MM.1S (cell line): ENCODE measurements around the gene DHTKD1.
"Not testable (repeated sequence)": the region's sequence is repeated elsewhere in the genome, so short reads cannot be mapped to it uniquely, and the experiment has no call there.

Experiments
- DNase-seq: peaks from one replicate; pipeline ENCODE4 v3.0.0-alpha.2; 2015
- H2AFZ ChIP-seq: fragments of 300-600 bp; sonication (generic); 2 replicates; pipeline ENCODE4 v1.6.0; 2016; ENCODE audit warnings: antibody characterized with exemption, low read length
- H3F3A ChIP-seq: fragments of 300-600 bp; sonication (generic); 2 replicates; pipeline ENCODE4 v1.6.1; 2016; ENCODE audit warnings: mild to moderate bottlenecking, antibody characterized with exemption, low read length, moderate library complexity, mixed read lengths; ENCODE audit not compliant: insufficient read depth
- H3K27ac ChIP-seq: fragments of 300-600 bp; sonication (generic); 2 replicates; pipeline ENCODE4 v1.5.1; 2016; ENCODE audit warnings: mild to moderate bottlenecking, low read length
- H3K27me3 ChIP-seq: fragments of 300-600 bp; sonication (generic); replicated peaks from 2 replicates; pipeline ENCODE4 v1.6.0; 2016; ENCODE audit warnings: low read length; ENCODE audit not compliant: insufficient read depth
- H3K36me3 ChIP-seq: fragments of 300-600 bp; sonication (generic); replicated peaks from 2 replicates; pipeline ENCODE4 v1.6.1; 2016; ENCODE audit warnings: mild to moderate bottlenecking, low read length, mixed read lengths; ENCODE audit not compliant: insufficient read depth
- H3K4me1 ChIP-seq: fragments of 300-600 bp; sonication (generic); 2 replicates; pipeline ENCODE4 v1.6.1; 2016; ENCODE audit warnings: low read length, mixed read lengths
- H3K4me2 ChIP-seq: fragments of 300-600 bp; sonication (generic); 2 replicates; pipeline ENCODE4 v1.6.0; 2016; ENCODE audit warnings: low read depth, low read length
- H3K4me3 ChIP-seq: fragments of 300-600 bp; sonication (generic); 2 replicates; pipeline ENCODE4 v1.5.1; 2016; ENCODE audit warnings: low read length, mixed read lengths
- H3K79me2 ChIP-seq: fragments of 300-600 bp; sonication (generic); 2 replicates; pipeline ENCODE4 v1.6.1; 2016; ENCODE audit warnings: mixed run types, low read length, mixed read lengths
- H3K9ac ChIP-seq: fragments of 300-600 bp; sonication (generic); 2 replicates; pipeline ENCODE4 v1.6.1; 2016; ENCODE audit warnings: low read length, mixed read lengths
- H3K9me2 ChIP-seq: fragments of 300-600 bp; sonication (generic); replicated peaks from 2 replicates; pipeline ENCODE4 v1.6.1; 2016; ENCODE audit warnings: mild to moderate bottlenecking, low read length, mixed read lengths; ENCODE audit not compliant: insufficient read depth
- H3K9me3 ChIP-seq: fragments of 300-600 bp; sonication (generic); replicated peaks from 2 replicates; pipeline ENCODE4 v1.6.1; 2016; ENCODE audit warnings: mild to moderate bottlenecking, low read length, mixed read lengths; ENCODE audit not compliant: insufficient read depth
- H4K20me1 ChIP-seq: fragments of 300-600 bp; sonication (generic); 2 replicates; pipeline ENCODE4 v1.6.1; 2016; ENCODE audit warnings: mild to moderate bottlenecking, low read length, moderate library complexity, mixed read lengths; ENCODE audit not compliant: insufficient read depth
- EZH2 ChIP-seq: fragments of 300-600 bp; sonication (generic); optimal IDR thresholded peaks from 2 replicates; pipeline ENCODE3; 2017; ENCODE audit warnings: low read depth, mild to moderate bottlenecking, antibody characterized with exemption, low read length, mixed read lengths
- EZH2phosphoT487 ChIP-seq: fragments of 300-600 bp; sonication (generic); IDR thresholded peaks from 2 replicates; pipeline ENCODE4 v1.6.1; 2018; ENCODE audit warnings: antibody characterized with exemption, low read length
- TF ChIP-seq, protein P1 (sequence below): fragments of 300-600 bp; sonication (generic); IDR thresholded peaks from 2 replicates; pipeline ENCODE4 v1.5.1; 2016; ENCODE audit warnings: antibody characterized with exemption, low read length, mixed read lengths

Gene DHTKD1

GRCh38 chr10:12088919-12089318 lies 20.2 kb downstream of the DHTKD1 start:
- H3K79me2 ChIP-seq = no peaks in the 10 kb centered on the region
- no peak for DNase-seq
- no peaks in the 10 kb centered on the region for H3K9me3 ChIP-seq
- H3K9me2 ChIP-seq = no peaks in the 10 kb centered on the region
- H3K27ac ChIP-seq = no peak overlapping the region
- H3K4me2 ChIP-seq = no peak overlapping the region
- no peak overlapping the region for H2AFZ ChIP-seq
- TF ChIP-seq, protein P1, sequence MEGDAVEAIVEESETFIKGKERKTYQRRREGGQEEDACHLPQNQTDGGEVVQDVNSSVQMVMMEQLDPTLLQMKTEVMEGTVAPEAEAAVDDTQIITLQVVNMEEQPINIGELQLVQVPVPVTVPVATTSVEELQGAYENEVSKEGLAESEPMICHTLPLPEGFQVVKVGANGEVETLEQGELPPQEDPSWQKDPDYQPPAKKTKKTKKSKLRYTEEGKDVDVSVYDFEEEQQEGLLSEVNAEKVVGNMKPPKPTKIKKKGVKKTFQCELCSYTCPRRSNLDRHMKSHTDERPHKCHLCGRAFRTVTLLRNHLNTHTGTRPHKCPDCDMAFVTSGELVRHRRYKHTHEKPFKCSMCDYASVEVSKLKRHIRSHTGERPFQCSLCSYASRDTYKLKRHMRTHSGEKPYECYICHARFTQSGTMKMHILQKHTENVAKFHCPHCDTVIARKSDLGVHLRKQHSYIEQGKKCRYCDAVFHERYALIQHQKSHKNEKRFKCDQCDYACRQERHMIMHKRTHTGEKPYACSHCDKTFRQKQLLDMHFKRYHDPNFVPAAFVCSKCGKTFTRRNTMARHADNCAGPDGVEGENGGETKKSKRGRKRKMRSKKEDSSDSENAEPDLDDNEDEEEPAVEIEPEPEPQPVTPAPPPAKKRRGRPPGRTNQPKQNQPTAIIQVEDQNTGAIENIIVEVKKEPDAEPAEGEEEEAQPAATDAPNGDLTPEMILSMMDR = no peak
- TF ChIP-seq EZH2phosphoT487 = no peak
- no peaks in the 10 kb centered on the region for H3K27me3 ChIP-seq
- no peak overlapping the region for H3K4me3 ChIP-seq
- no peaks in the 10 kb centered on the region for H3K36me3 ChIP-seq
- no peaks in the 10 kb centered on the region for H3F3A ChIP-seq
- no peak overlapping the region for H3K9ac ChIP-seq
- no peaks in the 10 kb centered on the region for H3K4me1 ChIP-seq
- H4K20me1 ChIP-seq = no peaks in the 10 kb centered on the region

GRCh38 chr10:12091421-12091820 lies 22.7 kb downstream of the DHTKD1 start:
- H3K9ac ChIP-seq = no peak overlapping the region
- H3K4me3 ChIP-seq = no peak overlapping the region
- no peak overlapping the region for H3K27ac ChIP-seq
- TF ChIP-seq, protein P1 = no peak
- TF ChIP-seq EZH2 = no peak
- TF ChIP-seq EZH2phosphoT487 = no peak
- no peaks in the 10 kb centered on the region for H3K36me3 ChIP-seq
- no peaks in the 10 kb centered on the region for H4K20me1 ChIP-seq
- H3K9me2 ChIP-seq = no peaks in the 10 kb centered on the region
- H3F3A ChIP-seq = no peaks in the 10 kb centered on the region
- H3K27me3 ChIP-seq = no peaks in the 10 kb centered on the region
- no peak overlapping the region for H3K4me2 ChIP-seq
- H3K79me2 ChIP-seq = no peaks in the 10 kb centered on the region
- H2AFZ ChIP-seq = no peak overlapping the region
- no peaks in the 10 kb centered on the region for H3K4me1 ChIP-seq
- no peak for DNase-seq
- no peaks in the 10 kb centered on the region for H3K9me3 ChIP-seq

- H2AFZ ChIP-seq, DNase-seq, H3K9me3 ChIP-seq, H4K20me1 ChIP-seq, H3K27me3 ChIP-seq, H3K4me2 ChIP-seq, H3K27ac ChIP-seq, H3K9me2 ChIP-seq, H3K4me1 ChIP-seq, H3K9ac ChIP-seq, H3F3A ChIP-seq, H3K4me3 ChIP-seq, H3K36me3 ChIP-seq, H3K79me2 ChIP-seq: not testable (repeated sequence)
Measured at GRCh38 chr10:12097361-12097760, 28.6 kb downstream of the DHTKD1 start.

GRCh38 chr10:12097791-12098190 lies 29.0 kb downstream of the DHTKD1 start:
- no peak for DNase-seq
- H3K9me2 ChIP-seq = no peaks in the 10 kb centered on the region
- no peaks in the 10 kb centered on the region for H3K27me3 ChIP-seq
- H3K9ac ChIP-seq = no peak overlapping the region
- H3K4me3 ChIP-seq = no peak overlapping the region
- no peak overlapping the region for H3K27ac ChIP-seq
- no peak for TF ChIP-seq EZH2
- no peak for TF ChIP-seq EZH2phosphoT487
- TF ChIP-seq, protein P1 = no peak
- H3K36me3 ChIP-seq = no peaks in the 10 kb centered on the region
- H2AFZ ChIP-seq = no peak overlapping the region
- no peaks in the 10 kb centered on the region for H3F3A ChIP-seq
- H3K79me2 ChIP-seq = no peaks in the 10 kb centered on the region
- H3K4me1 ChIP-seq = no peaks in the 10 kb centered on the region
- H4K20me1 ChIP-seq = no peaks in the 10 kb centered on the region
- no peaks in the 10 kb centered on the region for H3K9me3 ChIP-seq
- H3K4me2 ChIP-seq = no peak overlapping the region
